M059J (cell line): ENCODE measurements around the gene KISS1. TPM values are rescaled to one million over a fixed set of nuclear protein-coding genes. Genes with fewer than 3 reads are reported as not detected.

Source experiments
- DNase-seq: peaks from one replicate; pipeline ENCODE4 v3.0.0-alpha.2; 2012; ENCODE audit warnings: low read depth
- total RNA-seq: library from RNA; depleted of rRNA; stranded (reverse); fragments of >200 nt; shearing (Covaris generic); gene quantifications from 2 replicates; pipeline ENCODE4 v1.2.3, GENCODE V29; 2014

Gene KISS1
- total RNA-seq, 1 experiment from 2014 or later = 40.2 TPM

DNA sequence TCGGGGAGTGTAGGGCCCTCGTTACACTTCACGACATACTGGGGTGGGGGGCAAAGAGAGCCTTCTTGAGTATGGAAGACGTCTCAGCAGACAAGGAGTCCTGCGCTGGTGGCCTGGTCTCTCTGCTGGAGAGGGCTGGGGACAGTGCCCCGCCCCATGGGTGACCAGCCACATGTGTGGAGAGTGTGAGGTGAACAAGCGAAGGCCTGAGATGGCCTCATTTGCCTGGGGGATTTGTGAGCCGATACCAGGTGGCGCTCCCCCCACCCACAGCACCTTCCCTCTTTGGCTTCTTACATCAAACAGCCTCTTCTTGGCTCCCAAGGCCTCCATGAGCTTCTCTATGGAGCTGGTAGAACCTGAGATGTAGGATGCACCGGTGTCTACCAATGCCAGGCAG lies 40.4 kb downstream of the KISS1 start:
- no peak for DNase-seq

DNA sequence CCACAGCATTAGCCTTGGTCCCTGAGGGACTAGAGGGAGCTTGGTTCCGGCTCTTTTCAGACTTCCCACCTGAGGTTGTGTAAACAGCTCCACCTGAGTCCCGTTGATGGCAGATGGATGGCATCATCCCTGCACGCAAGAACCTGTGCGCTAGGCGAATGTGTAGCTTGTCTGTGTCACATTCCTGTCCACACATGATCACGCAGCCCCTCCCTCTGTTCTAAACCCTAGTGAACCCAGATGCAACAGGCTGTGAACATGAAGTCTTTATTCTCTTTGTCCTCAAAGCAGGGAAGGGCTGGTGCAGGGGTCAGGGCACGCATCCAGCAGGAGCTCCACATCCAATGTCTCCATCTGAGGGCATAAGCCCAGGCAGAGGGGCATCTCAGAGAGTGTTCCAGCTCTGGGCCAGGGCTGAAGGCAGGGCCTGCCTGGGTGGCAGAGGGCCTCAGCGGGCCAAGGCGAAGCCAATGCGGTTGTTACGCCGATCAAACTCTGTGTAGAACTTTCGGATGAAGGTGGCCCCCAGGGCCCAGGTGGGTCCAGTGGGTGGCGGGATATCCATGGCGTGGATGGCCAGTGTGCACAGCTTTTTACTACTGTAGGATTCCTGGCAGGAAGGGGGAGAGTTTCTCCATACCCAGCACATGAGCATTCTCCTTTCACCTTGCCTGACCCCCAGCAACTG lies 41.6 kb downstream of the KISS1 start:
- no peak for DNase-seq

DNA sequence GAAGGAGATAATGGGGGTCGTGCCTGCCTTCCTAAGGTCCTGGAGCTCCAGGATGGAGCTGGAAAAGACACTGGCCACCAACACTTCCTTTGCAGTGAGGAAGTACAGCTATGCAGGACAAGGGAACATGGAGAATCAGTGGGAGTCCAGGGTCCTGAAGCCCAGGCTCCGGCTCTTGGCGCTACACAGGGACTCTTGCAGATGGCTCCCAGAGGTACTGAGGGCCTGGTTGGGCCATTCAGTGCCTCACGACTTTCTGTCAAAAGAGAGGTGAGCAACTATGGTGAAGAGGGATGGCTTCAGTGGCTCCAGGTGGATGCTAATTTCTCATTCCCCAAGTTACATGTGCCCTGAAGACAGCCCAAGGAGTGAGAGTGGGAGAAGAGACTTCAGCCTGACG lies 42.6 kb downstream of the KISS1 start:
- no peak for DNase-seq

DNA sequence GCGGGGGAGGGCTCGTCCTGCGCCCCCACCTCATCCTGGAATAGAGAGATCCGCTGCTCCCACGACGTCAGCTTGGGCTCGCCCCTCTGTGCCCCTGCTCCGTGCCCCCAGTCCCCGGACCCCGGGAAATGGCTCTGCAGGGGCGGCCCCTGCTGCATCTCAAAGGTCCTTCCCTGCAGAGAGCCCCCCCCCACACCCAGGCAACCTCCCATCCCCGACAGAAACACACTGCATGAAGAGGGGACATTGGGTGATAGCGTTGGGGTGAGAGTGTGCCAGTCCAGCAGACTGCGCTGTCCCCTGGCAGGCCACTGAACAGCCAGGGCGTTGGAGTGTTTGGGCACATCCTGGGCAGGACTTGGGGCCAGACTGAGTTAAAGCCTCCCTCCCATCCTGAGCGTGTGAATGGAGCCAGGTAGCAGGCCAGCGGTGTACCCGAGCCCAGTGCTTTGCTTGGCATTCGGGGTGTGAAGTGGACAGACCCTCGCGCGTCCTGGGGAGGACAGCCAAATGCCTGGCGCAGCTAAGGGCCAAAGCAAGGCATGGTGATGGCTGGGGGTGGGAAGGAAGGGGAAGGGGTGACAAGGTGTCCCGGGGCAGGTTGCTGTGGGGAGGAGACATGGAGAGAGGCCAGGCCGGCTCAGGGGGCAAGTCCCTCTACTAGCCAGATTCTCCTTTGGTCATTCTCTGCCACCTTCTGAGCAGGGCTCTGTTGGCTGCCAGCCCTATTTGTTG lies 43.8 kb downstream of the KISS1 start:
- peak; percentile 37 for DNase-seq

DNA sequence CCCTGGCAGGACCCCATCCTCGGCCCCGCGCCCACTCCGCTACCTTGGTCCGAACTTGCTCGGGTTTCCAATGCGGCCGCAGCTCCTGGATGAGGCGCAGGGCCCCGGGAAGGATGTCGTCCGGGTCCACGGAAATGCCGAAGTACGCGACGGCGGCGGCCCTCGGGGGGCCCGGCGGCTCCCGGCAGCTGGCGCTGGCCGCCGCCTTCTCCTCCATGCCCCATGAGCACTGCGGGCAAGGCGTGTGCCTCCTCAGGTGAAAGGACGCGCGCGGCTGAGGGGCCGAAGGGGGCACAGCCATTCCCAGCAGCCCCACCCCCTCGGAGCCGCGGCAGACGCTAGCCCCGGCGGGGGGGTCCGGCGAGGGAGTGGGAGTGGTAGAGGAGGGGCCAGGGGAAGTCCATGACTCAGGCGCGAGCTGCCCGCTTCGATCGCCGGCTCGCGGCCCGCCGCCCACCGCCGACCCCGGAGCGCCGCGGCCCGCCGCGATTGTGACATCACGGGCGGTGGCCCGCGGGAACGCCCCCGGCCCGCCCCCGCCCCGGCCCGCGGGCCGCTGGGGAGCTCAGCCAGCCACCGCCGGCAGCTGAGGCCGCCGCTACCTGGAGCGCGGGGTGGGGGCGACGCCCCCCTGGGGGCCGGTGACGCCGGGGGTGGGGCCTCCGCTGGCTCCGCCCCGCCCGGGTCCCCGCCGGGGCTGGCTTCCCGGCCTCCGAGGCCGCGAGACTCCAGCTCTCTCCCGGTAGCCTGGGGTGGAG lies 44.6 kb downstream of the KISS1 start, which contains the start of gene ETNK2:
TSS of gene ETNK2 (minus strand) at position 493 of the 758 bp plus-strand sequence. CDS start at position 301, 192 bp downstream.
- peak; percentile 61 for DNase-seq

DNA sequence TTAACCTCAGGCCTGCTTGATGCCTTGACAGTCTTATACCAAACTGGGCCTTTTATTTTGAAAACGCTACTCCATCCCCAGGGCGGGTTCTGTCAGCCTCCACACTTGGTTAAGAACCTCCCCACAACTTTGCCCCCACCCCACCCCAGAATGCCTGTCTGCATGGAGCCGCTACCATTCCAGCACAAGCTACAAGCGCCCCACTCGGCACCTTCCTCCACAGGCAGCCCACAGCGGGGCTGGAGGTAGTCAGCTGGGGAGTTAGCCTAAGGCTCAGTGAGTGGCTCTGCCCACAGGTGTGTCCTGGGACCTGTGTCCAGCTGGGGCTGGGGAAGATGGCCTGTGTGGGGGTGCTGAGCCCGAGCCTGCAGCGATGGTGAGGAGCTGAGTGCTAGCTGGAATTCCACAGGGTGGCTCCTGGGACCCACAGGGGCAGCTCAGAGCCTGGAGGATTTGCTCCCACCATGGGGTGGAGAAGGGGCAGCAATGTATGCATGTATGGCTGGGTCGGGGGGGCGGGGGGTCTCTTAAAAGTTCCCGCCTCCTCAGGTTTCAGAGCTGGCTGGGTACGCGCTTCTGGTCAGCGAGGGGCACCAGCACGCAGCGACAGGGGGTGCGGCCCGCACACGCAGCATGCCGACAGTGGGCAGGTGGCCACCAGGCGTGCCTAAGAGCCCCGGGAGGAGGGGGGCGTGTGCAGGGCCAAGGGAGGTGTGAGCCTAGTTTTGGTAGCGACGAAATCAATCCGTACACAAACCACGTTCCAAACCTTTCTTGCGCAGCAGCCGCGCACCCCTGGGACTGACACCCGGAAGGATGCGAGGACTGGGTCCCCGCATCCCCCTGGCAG lies 45.4 kb downstream of the KISS1 start:
- peak; percentile 32 for DNase-seq

DNA sequence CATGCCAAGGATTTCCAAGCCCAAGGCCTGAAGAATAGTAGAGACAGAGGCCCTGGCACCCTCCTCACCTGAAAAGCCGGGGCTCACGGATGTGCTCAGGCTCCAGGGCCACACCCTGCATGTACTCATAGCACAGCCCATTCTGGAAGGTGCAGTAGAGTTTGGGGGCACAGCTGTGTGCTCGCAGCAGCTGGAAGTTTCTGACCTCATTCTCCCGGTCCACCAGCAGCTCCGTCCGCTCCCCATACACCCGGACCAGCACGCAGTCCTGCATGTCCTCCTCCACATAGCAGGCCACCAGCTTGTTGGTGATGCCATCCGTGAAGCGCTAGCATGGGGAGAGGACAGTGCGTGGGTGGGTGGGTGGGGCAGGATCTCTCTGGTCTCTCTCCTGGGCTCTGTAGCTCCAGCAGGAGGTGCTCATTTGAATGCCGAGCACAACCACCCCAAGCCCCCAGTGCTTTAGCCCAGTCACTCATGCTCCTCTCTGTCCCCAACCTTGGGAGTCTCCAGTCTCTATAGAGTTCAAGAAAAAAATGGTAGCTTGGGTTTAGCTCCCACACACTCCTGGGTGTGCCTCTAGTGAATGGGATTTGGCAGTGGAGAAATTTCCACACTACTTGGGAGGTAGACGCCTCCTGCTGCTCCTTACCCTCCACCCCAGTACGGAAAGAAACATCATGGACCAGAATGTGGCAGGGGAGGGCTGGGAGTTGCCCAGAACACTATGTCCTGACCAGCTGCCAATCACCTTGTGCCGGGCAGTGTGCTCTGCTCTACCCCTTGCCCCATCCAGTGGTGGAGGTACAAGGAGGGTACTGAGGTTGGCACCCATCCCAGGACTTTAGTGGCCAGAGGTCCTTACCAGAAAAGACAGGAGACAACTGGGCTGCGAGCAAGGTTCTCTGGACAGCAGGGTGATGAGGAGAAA lies 46.4 kb downstream of the KISS1 start:
- DNase-seq = no peak

DNA sequence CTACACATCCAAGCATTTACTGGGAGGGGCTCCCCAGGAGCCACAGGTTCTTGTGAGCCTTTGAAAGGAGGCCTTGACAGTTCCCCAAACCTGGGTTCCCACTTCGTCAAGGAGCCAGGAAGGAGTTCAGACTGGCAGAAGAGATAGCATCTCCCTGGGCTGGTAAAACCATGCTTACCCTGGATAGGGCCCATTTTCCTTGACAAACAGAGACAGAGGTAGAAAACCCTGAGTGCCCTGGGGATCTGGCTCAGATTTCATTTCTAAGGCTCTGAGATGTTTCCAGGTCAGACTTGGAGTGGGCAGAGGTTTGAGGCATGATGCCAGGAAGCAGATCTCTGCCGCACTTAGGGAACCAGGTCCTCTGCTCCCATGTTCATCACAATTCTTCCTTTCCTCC lies 47.2 kb downstream of the KISS1 start:
- peak; percentile 22 for DNase-seq

DNA sequence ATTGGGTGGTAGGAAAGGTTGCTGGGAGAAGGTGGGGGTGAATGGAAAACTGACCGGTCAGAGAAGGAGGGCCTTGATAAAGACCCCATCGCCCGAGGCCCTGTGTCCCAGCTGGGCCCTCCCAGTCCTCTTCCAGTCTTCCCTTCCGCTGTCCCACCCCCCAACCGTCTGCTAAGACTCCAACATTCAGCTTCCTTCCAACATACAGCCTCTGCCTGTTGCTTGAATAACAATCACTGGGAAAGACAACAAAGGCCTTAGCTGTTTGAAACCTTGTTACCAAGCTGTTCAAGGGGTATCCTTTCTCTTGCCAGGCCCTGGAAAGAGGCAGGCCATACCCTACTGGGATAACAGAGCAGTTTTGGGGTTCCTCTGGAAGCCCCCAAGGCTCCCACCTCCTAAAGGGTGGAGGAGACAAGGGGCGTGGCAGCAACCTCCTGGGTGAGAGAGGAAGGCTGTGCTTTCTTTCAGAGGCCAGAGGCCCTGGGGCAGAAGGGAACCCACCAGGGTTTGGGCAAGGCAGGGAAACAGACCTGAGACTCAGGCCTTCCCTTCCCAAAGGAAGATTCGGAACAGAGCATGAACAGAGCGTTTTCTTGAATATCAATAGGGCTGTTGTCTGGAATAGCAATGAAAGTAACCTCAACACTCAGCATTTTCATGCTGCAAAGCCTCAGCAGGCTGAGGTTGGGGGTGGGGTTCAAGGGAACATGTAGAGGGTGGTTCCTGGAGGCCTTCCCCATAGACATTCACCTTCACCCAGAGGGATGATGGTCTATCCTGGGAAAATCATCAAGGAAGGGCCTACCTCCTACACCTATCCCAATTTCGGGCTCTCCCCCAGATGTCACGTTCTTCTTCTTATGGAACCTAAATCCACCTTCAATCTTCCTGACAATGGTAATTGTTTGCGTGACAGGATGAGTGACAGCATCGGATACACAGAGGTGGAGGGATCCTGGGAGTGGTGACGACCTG lies 48.6 kb downstream of the KISS1 start:
- no peak for DNase-seq

DNA sequence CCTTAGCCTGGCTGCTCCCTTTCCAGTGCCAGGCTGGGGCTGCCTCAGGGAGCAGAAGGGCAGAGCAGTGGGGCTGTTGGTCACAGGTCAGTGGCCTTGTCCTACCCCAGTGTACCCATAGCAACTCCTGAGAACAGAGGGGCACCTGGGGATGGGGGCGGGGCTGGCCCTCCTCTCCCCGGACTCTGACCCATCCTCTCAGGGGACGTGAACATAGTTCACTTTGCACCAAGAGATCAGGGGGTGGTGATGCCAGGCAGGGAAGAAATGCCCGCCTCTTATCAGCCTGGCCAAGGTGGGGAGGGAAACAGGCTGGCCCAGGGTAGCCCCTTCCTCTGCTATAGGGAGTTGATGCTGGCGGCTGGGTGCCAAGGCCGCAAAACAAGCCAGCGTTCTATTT lies 49.3 kb downstream of the KISS1 start:
- DNase-seq = no peak

DNA sequence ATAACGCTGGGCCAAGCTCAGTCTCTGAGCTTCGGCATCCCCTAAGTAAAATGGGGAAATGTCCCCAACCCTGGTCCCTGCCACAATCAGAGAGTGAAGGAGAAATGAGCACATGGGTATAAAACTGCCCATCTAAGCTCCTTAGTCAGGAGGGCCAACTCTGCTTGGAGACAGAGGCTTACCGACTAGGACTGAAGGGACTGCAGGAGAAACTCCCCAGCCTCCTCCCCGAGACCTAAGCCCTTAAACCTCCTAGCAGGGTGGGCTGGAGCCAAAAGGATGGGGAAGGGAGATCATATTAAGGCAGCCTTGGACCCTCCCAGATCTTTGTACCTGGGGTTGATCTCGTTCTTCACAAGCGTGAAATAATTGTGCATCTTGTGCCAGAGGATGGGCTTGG lies 50.0 kb downstream of the KISS1 start:
- no peak for DNase-seq

DNA sequence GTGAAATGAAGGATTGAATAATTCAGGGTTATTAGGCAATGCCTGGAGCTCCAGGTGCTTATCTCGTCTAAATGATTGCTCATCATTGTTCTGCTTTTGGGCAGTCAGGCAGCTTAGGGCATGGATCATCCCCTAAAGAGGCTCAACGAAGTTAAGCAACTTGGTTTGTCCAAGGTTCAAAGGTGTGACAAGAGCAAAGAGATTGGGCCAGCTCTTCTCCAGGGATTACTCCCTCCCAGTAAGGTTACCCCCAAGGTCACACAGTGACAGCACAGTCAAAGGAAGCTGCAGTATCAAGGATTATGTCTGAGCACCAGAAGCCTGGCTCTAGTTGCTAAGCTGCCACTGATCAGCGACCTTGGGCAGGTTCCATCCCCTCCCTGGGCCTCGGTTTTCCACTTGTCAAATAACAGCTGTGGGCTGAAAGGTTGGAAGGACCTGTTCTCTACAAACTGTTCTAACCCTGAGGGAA lies 51.2 kb downstream of the KISS1 start:
- DNase-seq = no peak

DNA sequence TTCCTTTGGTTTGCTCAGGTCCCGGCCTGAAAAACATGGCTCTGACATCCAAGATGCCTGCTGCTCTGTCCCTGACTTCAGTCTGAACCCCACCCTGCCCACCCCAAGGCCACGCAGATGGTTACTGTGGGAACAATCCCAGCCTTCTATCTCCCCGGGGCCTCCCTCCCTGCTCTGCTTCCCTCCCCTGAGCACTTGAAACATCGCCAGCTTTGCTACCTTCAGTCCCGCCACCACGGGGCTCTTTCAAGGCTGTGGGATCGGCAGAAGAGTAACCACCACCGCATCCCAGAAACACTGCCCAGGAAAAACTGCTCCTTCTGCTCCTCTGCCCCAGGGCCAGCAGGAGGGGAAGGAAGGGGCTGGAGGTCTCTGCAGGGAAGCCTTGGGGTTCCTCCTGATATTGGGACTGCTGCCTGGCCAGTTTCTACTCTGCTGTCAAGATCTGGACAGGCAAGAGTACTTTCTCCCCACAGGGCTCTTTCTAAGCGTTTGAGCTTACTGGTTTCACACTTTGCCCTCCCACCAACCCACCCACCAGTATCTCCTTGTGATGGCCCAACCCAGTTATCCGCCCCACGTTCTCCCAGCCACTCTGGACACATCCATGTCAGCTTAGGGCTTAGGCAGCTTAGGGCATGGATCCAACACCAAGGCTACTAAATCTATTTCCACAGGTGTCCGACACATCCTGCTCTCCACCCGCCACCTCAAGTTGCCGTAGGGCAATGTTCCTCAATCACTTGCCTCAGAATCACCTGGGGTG lies 52.8 kb downstream of the KISS1 start:
- no peak for DNase-seq

DNA sequence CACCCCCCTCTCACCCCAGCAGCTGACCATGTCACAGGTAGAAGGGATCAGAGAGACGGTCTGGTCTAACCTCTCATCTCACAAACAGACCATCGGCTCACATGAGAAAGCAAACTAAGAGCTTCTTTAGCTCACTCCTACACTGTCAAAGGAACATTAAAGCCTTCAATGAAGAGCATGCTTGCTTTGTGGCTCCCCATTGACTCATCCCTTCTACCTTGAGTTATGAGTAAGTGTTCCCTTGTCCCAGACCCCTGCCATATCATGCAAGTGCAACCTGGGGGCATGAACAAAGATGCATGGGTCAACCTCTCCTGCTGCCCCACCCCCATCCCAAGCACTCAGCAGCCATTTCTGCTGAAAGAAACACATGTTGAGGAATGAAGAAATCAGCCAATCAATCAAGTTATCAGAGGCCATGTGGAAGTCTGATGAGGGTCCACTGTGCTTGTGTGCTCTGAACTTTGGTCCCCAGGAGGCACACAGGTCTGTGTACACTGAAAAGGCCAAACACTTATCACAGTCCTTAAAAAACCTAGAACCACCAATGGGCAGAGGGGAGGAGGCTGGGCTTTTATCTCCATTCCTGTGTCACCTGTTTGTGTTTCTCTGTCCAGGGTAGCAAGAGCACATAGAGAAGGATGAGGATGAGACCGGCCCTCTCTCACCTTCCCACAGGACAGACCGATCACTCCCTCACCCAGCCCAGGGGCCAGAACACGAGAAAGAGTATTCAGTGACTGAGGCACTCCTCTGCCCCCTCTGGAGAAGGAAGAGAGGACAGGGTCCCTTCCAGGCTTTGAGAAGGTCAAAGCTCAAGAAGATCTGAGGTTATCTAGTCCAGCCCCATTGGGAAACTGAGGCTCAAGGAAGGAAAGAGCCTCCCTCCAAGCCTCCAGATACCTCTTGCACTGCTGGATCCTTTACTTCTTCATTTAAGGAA lies 54.0 kb downstream of the KISS1 start:
- no peak for DNase-seq

DNA sequence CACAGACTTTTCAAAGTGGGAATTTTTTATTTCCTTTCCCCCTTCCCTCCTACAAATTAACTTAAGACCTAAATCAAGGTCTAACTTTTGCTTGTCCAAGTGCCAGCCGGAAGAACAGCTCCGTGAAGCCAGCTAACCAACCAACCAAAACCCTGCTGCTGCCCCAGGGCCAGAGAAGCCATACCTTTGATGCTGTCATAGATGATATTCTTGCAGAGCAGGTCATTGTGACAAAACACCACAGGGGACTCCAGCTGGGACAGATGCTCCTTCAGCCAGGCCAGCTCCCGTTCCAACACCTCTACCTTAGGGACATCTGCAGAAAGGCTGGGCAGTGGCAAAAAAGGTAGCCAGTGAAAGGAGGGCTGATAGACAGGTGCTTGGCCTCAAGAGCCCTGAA lies 55.2 kb downstream of the KISS1 start:
- no peak for DNase-seq
